Astrocyte (in vitro differentiated cells and primary cell): Measurements from ENCODE around the gene JMJD8. TPM values are rescaled to one million over a fixed set of nuclear protein-coding genes. Genes with fewer than 3 reads are reported as not detected.

Experiments
- DNase-seq: peaks from one replicate; pipeline ENCODE4 v3.0.0-alpha.2; 2010; ENCODE audit warnings: low read depth
- FAIRE-seq: peaks from 2 replicates; lab custom pipeline; 2011; peaks lifted over from hg19 to GRCh38; lab: Jason Lieb, UNC
- H2AFZ ChIP-seq: 2 replicates; pipeline ENCODE4 v1.6.0; 2012; ENCODE audit warnings: low read depth, low read length, inconsistent platforms
- H3K27ac ChIP-seq: 2 replicates; pipeline ENCODE4 v1.5.1; 2011; ENCODE audit warnings: low read depth, low read length, inconsistent platforms
- H3K27me3 ChIP-seq: 2 replicates; pipeline ENCODE4 v1.6.0; 2011; ENCODE audit warnings: low read length, inconsistent platforms; ENCODE audit not compliant: insufficient read depth
- H3K36me3 ChIP-seq: 2 replicates; pipeline ENCODE4 v1.5.1; 2011; ENCODE audit warnings: low read length, inconsistent platforms; ENCODE audit not compliant: insufficient read depth
- H3K4me1 ChIP-seq: 2 replicates; pipeline ENCODE4 v1.5.1; 2011; ENCODE audit warnings: low read length, inconsistent platforms; ENCODE audit not compliant: insufficient read depth
- H3K4me2 ChIP-seq: 2 replicates; pipeline ENCODE4 v1.6.0; 2012; ENCODE audit warnings: low read length, inconsistent platforms
- H3K4me3 ChIP-seq: 2 replicates; pipeline ENCODE4 v1.5.1; 2011; ENCODE audit warnings: low read depth, mild to moderate bottlenecking, low read length, inconsistent platforms; ENCODE audit not compliant: insufficient read depth
- H3K79me2 ChIP-seq: 2 replicates; pipeline ENCODE4 v1.6.0; 2012; ENCODE audit warnings: mild to moderate bottlenecking, low read length, inconsistent platforms; ENCODE audit not compliant: insufficient read depth
- H3K9ac ChIP-seq: 2 replicates; pipeline ENCODE4 v1.6.0; 2012; ENCODE audit warnings: mild to moderate bottlenecking, low read length, inconsistent platforms
- H3K9me3 ChIP-seq: 2 replicates; pipeline ENCODE4 v1.5.1; 2012; ENCODE audit warnings: low read depth, mild to moderate bottlenecking, low read length, inconsistent platforms; ENCODE audit not compliant: insufficient read depth
- H4K20me1 ChIP-seq: 2 replicates; pipeline ENCODE4 v1.6.0; 2012; ENCODE audit warnings: low read length, inconsistent platforms; ENCODE audit not compliant: insufficient read depth
- H3K27ac Mint-ChIP-seq: one replicate; pipeline ENCODE4 v1.8.0; 2021; ENCODE audit warnings: mild to moderate bottlenecking, mixed read lengths; ENCODE audit not compliant: unreplicated experiment
- H3K27me3 Mint-ChIP-seq: one replicate; pipeline ENCODE4 v1.8.0; 2021; ENCODE audit warnings: low read depth, mixed read lengths; ENCODE audit not compliant: unreplicated experiment
- H3K36me3 Mint-ChIP-seq: one replicate; pipeline ENCODE4 v1.8.0; 2021; ENCODE audit warnings: low read depth, mixed read lengths; ENCODE audit not compliant: unreplicated experiment
- H3K4me1 Mint-ChIP-seq: one replicate; pipeline ENCODE4 v1.8.0; 2021; ENCODE audit warnings: low read depth, mixed read lengths; ENCODE audit not compliant: unreplicated experiment
- H3K4me3 Mint-ChIP-seq: one replicate; pipeline ENCODE4 v1.8.0; 2021; ENCODE audit warnings: mild to moderate bottlenecking, moderate library complexity, mixed read lengths; ENCODE audit not compliant: unreplicated experiment
- H3K9me3 Mint-ChIP-seq: one replicate; pipeline ENCODE4 v1.8.0; 2021; ENCODE audit warnings: mild to moderate bottlenecking, mixed read lengths; ENCODE audit not compliant: unreplicated experiment
- EZH2 ChIP-seq: IDR thresholded peaks from 2 replicates; pipeline ENCODE4 v1.6.1; 2012; ENCODE audit warnings: mild to moderate bottlenecking, low read length, inconsistent platforms; ENCODE audit not compliant: insufficient read depth
- total RNA-seq: library from RNA; stranded (reverse); gene quantifications from 2 replicates; pipeline ENCODE4 v1.2.1, GENCODE V29; 2021
- TF ChIP-seq, protein P1 (sequence below): IDR thresholded peaks from 2 replicates; pipeline ENCODE4 v1.5.1; 2011; ENCODE audit warnings: low read depth, mild to moderate bottlenecking, inconsistent platforms, low read length, moderate library complexity; ENCODE audit not compliant: insufficient read depth

Gene JMJD8
- total RNA-seq, 1 donor from 2014 or later, result 26.8 TPM

DNA sequence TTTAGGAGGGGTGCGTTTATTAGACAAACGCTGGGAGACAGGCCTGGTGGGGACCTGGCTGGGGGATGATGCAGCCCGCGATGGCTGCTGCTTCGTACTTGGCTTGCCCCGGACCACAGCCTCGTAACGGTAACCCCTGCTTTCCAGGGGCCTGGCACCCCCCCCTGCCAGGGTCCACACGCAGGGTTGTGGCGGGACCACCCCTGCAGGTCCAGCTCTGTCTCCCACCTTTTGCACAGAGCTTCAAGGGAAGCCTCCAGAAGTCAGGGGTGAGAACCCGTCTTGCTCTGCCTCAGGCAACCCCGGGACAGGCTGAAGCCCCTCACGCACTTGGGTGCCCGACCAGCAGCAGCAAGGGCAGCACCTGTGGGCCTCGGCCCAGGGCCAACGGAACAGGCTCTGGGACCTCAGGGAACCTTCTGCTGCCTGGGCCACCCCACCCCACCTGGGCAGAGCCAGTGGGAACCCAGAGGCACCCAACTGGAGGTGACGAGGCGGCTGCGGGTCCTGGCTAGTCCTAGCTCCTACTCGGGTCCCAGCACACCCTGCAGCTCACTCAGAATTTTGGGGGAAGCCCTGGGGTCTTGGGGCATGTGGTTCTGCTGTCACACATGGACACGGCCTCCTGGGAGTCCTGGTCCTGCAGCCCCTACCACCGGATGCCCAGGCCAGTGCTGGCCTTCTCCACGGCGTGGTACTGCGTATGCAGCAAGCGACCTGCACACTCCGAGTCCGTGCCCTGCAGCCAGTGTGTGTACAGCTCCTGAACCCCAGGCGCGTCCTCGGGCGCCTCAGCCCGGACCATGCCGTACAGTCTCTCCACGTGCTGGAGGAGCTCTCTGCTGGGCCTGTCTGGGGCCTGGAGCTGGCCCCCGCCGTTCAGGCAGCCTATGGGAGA lies 45.9 kb upstream of the JMJD8 start:
- Mint-ChIP-seq H3K4me3 (no peak overlapping the region), H3K27ac (no peak overlapping the region), H3K36me3 (peaks cover 5% of the 10 kb centered on the region), H3K9me3 (no peaks in the 10 kb centered on the region), H3K4me1 (no peaks in the 10 kb centered on the region), H3K27me3 (no peaks in the 10 kb centered on the region)
- TF ChIP-seq EZH2, result no peak
- TF ChIP-seq, protein P1, sequence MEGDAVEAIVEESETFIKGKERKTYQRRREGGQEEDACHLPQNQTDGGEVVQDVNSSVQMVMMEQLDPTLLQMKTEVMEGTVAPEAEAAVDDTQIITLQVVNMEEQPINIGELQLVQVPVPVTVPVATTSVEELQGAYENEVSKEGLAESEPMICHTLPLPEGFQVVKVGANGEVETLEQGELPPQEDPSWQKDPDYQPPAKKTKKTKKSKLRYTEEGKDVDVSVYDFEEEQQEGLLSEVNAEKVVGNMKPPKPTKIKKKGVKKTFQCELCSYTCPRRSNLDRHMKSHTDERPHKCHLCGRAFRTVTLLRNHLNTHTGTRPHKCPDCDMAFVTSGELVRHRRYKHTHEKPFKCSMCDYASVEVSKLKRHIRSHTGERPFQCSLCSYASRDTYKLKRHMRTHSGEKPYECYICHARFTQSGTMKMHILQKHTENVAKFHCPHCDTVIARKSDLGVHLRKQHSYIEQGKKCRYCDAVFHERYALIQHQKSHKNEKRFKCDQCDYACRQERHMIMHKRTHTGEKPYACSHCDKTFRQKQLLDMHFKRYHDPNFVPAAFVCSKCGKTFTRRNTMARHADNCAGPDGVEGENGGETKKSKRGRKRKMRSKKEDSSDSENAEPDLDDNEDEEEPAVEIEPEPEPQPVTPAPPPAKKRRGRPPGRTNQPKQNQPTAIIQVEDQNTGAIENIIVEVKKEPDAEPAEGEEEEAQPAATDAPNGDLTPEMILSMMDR, result no peak
- no peaks in the 10 kb centered on the region for H3K27me3 ChIP-seq
- no peak overlapping the region for H3K4me2 ChIP-seq
- H3K9me3 ChIP-seq, result no peaks in the 10 kb centered on the region
- FAIRE-seq, result no peak
- H2AFZ ChIP-seq, result no peak overlapping the region
- peaks cover 12% of the 10 kb centered on the region for H3K4me1 ChIP-seq
- no peak for DNase-seq
- no peak overlapping the region for H3K9ac ChIP-seq
- no peaks in the 10 kb centered on the region for H3K79me2 ChIP-seq
- no peaks in the 10 kb centered on the region for H4K20me1 ChIP-seq
- no peak overlapping the region for H3K27ac ChIP-seq
- no peak overlapping the region for H3K4me3 ChIP-seq
- H3K36me3 ChIP-seq, result no peaks in the 10 kb centered on the region

DNA sequence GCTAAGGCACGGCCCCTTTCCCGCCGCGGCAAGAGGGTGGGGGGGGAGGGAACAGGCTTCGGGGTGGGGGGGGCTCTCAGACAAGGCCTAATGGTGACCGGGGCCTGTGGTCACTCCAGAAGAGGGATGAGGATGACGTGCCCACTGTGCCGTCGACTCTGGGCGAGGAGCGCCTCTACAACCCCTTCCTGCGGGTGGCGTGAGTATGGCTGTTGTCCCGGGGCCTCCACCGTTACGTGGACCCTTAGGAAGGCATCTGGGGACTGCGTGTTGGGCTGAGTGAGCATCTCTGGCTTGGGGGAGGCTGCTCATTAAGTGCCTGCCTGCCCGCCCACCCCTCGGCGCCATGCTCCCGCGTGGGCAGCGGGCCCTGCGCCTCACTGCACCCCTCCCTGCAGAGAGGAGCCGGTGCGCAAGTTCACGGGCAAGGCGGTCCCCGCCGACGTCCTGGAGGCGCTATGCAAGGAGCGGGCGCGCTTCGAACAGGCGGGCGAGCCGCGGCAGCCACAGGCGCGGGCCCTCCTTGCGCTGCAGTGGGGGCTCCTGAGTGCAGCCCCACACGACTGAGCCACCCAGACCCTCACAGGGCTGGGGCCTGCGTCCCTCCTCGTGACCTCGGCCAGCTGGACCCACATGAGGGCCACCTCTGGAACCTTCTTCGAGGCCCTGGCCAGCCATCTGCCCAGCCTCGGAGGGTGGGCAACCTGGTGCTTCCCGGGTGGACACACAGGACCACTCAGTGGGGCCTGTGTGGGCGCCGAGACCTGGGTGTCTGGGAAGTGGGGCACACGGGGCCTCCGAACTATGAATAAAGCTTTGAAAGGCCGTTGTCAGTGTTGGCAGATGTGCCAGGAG lies 45.0 kb upstream of the JMJD8 start:
- H3K4me3 ChIP-seq, result peak overlapping the region; percentile 28
- H3K27me3 Mint-ChIP-seq, result no peaks in the 10 kb centered on the region
- peaks cover 5% of the 10 kb centered on the region for H3K36me3 Mint-ChIP-seq

More for the DNA sequence above, 45.0 kb upstream of the JMJD8 start:
- Histone ChIP-seq H3K36me3 (no peaks in the 10 kb centered on the region), H3K27ac (no peak overlapping the region), H3K9ac (peak overlapping the region; percentile 35), H4K20me1 (peaks cover under 1% of the 10 kb centered on the region), H3K79me2 (no peaks in the 10 kb centered on the region), H3K9me3 (no peaks in the 10 kb centered on the region), H2AFZ (no peak overlapping the region), H3K4me1 (peaks cover 12% of the 10 kb centered on the region), H3K4me2 (peak overlapping the region; percentile 94), H3K27me3 (no peaks in the 10 kb centered on the region)
- H3K27ac Mint-ChIP-seq, result no peak overlapping the region
- H3K9me3 Mint-ChIP-seq, result no peaks in the 10 kb centered on the region
- peak overlapping the region; percentile 34 for H3K4me3 Mint-ChIP-seq
- FAIRE-seq (no peak), DNase-seq (no peak)
- H3K4me1 Mint-ChIP-seq, result no peaks in the 10 kb centered on the region
- TF ChIP-seq EZH2, result no peak
- TF ChIP-seq, protein P1, result no peak
